Fibroblast of pulmonary artery (primary cell): ENCODE data around the gene FHIT.

Experiments used
- DNase-seq: peaks from one replicate; pipeline ENCODE4 v3.0.0-alpha.2; 2010; ENCODE audit warnings: low read depth
- H3K4me3 ChIP-seq: replicated peaks from 2 replicates; pipeline ENCODE4 v1.5.1; 2011; ENCODE audit warnings: low read depth, mild to moderate bottlenecking, control low read depth, low read length, moderate library complexity
- TF ChIP-seq, protein P1 (sequence below): IDR thresholded peaks from 2 replicates; pipeline ENCODE4 v1.5.1; 2011; ENCODE audit warnings: mild to moderate bottlenecking, control low read depth, low read length, inconsistent platforms; ENCODE audit errors: missing control alignments

FHIT gene

DNA sequence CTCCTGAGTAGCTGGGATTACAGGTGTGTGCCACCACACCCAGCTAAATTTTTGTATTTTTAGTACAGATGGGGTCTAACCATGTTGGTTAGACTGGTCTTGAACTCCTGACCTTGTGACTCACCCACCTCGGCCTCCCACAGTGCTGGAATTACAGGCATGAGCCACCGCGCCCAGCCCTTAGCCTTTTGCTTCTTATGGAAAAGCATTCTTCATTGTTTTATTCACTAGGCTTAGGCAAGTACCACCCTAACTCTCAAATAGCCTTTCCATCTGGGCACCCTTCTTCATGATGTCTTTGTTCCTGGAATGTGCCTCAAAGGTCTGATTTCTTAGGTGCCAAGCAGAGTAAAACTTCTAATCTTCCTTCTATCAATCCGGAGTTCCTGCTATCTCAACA lies 641.8 kb downstream of the FHIT start:
- DNase-seq = no peak
- no peak overlapping the region for H3K4me3 ChIP-seq
- TF ChIP-seq, protein P1, sequence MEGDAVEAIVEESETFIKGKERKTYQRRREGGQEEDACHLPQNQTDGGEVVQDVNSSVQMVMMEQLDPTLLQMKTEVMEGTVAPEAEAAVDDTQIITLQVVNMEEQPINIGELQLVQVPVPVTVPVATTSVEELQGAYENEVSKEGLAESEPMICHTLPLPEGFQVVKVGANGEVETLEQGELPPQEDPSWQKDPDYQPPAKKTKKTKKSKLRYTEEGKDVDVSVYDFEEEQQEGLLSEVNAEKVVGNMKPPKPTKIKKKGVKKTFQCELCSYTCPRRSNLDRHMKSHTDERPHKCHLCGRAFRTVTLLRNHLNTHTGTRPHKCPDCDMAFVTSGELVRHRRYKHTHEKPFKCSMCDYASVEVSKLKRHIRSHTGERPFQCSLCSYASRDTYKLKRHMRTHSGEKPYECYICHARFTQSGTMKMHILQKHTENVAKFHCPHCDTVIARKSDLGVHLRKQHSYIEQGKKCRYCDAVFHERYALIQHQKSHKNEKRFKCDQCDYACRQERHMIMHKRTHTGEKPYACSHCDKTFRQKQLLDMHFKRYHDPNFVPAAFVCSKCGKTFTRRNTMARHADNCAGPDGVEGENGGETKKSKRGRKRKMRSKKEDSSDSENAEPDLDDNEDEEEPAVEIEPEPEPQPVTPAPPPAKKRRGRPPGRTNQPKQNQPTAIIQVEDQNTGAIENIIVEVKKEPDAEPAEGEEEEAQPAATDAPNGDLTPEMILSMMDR = no peak

DNA sequence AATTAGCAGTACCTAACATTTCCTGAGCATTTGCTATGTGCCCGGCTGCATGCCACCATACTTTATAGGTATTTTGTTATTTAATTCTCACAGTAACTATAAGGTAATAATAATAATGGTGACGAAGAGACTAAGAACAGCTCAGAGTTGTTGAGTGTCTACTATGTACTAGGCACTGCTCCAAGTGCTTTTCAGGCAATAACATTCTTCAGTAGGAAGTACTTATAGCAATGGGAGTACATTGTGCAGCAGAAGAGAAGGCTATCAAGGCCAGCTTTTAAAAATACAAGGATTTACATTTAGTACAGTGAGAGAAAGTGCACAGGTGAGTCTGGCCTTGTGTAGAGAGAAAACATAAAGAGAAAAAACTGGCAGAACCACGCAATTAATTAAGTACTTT lies 647.4 kb downstream of the FHIT start:
- no peak overlapping the region for H3K4me3 ChIP-seq
- no peak for DNase-seq
- TF ChIP-seq, protein P1 = no peak

DNA sequence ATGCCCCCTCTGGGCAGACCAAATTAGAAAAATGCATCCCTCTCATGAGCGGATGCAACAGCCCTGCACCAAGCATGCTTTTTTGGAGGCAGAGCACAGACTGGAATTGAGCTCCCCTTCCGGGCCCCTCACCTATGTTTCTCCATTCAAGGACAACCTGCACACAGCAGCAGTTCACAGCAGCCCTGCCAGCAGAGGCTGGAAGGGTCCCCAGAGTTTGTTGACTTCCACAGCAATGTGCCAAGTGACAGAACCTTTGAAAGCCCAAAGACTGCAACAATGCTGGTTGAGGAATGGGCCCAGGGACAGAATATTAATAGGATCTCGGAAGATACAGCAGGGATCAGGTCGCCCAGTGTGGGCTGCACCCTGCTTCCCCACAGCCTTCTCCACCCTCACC lies 650.4 kb downstream of the FHIT start:
- H3K4me3 ChIP-seq = no peak overlapping the region
- TF ChIP-seq, protein P1 = no peak
- DNase-seq = no peak

DNA sequence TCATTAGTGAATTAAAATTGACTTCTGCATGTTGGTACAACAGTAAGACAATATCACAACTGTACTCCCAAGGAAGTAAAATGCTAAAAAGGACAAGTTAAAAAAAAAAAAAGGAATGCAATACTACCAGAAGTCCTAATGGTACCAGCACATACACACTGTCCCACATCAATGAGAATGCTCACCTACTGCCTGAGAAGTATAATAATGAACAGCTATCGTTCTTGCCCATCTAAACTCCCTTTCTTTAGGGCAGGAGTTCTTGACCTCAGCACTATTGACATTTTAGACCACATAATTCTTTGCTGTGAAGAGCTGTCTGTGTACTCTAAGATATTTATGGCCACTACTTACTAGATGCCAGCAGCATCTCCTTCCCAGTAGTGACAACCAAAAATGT lies 651.7 kb downstream of the FHIT start:
- TF ChIP-seq, protein P1 = no peak
- no peak overlapping the region for H3K4me3 ChIP-seq
- no peak for DNase-seq

DNA sequence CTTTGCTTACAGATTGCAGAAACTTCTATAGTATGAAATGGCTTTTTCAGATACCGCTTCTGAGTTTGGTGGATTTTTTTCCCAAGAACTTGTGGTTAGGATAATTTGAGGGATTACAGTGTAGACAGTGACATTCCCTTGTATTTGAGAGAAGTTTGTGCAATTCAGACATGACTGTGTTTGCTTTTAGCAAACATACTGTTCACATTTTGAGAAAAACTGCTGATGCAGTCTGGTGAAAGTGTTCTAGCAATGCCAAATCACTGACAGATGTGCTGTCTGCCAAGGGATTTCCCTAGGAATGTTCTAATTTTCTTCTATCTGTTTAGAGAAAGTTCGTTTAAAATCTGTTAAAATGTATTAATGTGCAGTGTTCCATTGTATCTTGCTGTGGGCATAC lies 652.6 kb downstream of the FHIT start:
- H3K4me3 ChIP-seq = no peak overlapping the region
- no peak for DNase-seq
- TF ChIP-seq, protein P1 = no peak

DNA sequence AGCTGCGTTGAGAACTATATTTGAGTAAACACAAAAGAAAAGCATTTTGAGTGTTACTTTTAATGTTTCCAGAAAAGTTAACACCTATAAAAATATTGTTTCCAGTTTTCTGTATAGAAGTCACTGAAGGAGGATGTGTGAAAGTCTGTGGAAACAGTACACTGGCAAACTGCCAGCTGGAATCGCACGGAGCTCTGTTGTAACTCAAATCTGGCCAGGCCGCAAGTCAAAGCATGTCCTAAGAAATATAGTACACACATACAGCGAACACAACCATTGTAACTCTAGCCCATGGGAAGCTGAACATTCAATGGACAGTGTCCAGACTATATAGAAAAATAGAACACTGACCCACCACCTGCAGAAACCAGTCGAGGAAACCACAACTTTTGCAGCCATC lies 657.2 kb downstream of the FHIT start:
- TF ChIP-seq, protein P1 = no peak
- no peak overlapping the region for H3K4me3 ChIP-seq
- peak; percentile 53 for DNase-seq

DNA sequence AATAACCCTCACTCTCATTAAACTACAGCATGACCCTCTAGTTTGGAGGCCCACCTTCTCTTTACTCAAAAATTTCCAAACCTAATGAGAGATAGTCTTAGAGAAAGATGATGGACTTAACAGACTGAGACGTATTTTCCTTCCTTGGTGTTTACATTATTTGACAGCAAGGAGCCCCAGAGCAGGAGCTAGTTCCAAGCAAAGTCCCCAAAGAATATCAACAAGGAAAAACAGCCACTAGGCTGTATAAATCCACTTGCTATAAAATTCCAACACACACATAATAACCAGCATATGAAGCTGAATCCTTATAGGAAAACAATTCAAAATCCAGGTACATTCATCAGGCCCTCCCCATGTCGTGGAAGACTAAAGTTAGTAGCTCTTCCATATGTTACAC lies 660.0 kb downstream of the FHIT start:
- DNase-seq = no peak
- TF ChIP-seq, protein P1 = no peak
- no peak overlapping the region for H3K4me3 ChIP-seq
